GM21723 (cell line): Measurements from ENCODE around the gene CACNA2D3.

Experiments
- ATAC-seq: cut with Tn5 transposase; IDR thresholded peaks from one replicate; pipeline ENCODE4 v1.9.1; 2021; ENCODE audit warnings: mild to moderate bottlenecking, moderate library complexity; ENCODE audit not compliant: unreplicated experiment

CACNA2D3 gene

GRCh38 chr3:54361746-54362283, 239.5 kb downstream of the CACNA2D3 start:
- ATAC-seq = no peak

GRCh38 chr3:54366007-54366750, 243.8 kb downstream of the CACNA2D3 start:
- no peak for ATAC-seq

- ATAC-seq = no peak
These were observed 244.5 kb downstream of the CACNA2D3 start for GRCh38 chr3:54366839-54367238.

- no peak for ATAC-seq
These were observed 249.9 kb downstream of the CACNA2D3 start for GRCh38 chr3:54372232-54372631.

GRCh38 chr3:54374214-54374852, 252.0 kb downstream of the CACNA2D3 start:
- no peak for ATAC-seq

- ATAC-seq = no peak
These were observed 253.9 kb downstream of the CACNA2D3 start for GRCh38 chr3:54376142-54376807.

- no peak for ATAC-seq
These were observed 254.7 kb downstream of the CACNA2D3 start for GRCh38 chr3:54376939-54377578.

GRCh38 chr3:54378184-54378583, 255.8 kb downstream of the CACNA2D3 start:
- ATAC-seq = no peak

- no peak for ATAC-seq
These were observed 261.9 kb downstream of the CACNA2D3 start for GRCh38 chr3:54384279-54384678.

GRCh38 chr3:54390582-54390981, 268.2 kb downstream of the CACNA2D3 start:
- ATAC-seq = no peak

- no peak for ATAC-seq
These were observed 270.8 kb downstream of the CACNA2D3 start for GRCh38 chr3:54393150-54393549.

- ATAC-seq = no peak
These were observed 286.0 kb downstream of the CACNA2D3 start for GRCh38 chr3:54408328-54408727.

GRCh38 chr3:54421943-54422342, 299.6 kb downstream of the CACNA2D3 start:
- no peak for ATAC-seq

GRCh38 chr3:54424292-54424691, 301.9 kb downstream of the CACNA2D3 start:
- ATAC-seq = no peak

GRCh38 chr3:54426381-54426780, 304.0 kb downstream of the CACNA2D3 start:
- no peak for ATAC-seq

- no peak for ATAC-seq
These were observed 305.1 kb downstream of the CACNA2D3 start for GRCh38 chr3:54427501-54427900.

- ATAC-seq = peak; percentile 63
These were observed 305.9 kb downstream of the CACNA2D3 start for GRCh38 chr3:54427941-54428871.

- ATAC-seq = no peak
These were observed 310.6 kb downstream of the CACNA2D3 start for GRCh38 chr3:54432975-54433374.

GRCh38 chr3:54433846-54434245, 311.5 kb downstream of the CACNA2D3 start:
- no peak for ATAC-seq

GRCh38 chr3:54434756-54435155, 312.4 kb downstream of the CACNA2D3 start:
- no peak for ATAC-seq
